Skeletal muscle satellite cell (primary cell): ENCODE measurements around the gene TMEM233.

Experiments used
- H3K27me3 ChIP-seq: 2 replicates; pipeline ENCODE4 v1.7.0; 2013; ENCODE audit warnings: low read length; ENCODE audit not compliant: control insufficient read depth, insufficient read depth
- H3K36me3 ChIP-seq: 2 replicates; pipeline ENCODE4 v1.7.0; 2013; ENCODE audit warnings: mild to moderate bottlenecking, control low read depth, low read length; ENCODE audit not compliant: insufficient read depth
- H3K4me1 ChIP-seq: 2 replicates; pipeline ENCODE4 v1.7.0; 2013; ENCODE audit warnings: low read length; ENCODE audit not compliant: control insufficient read depth, insufficient read depth
- H3K4me2 ChIP-seq: 2 replicates; pipeline ENCODE4 v1.7.0; 2013; ENCODE audit warnings: mild to moderate bottlenecking, low read length
- H3K4me3 ChIP-seq: 2 replicates; pipeline ENCODE4 v1.7.0; 2013; ENCODE audit warnings: low read length
- H3K9ac ChIP-seq: 2 replicates; pipeline ENCODE4 v1.7.0; 2013; ENCODE audit warnings: mild to moderate bottlenecking, low read depth, low read length, moderate library complexity
- H3K9me3 ChIP-seq: replicated peaks from 2 replicates; pipeline ENCODE4 v1.7.0; 2013; ENCODE audit warnings: mild to moderate bottlenecking, control low read depth, low read length

TMEM233 gene

DNA sequence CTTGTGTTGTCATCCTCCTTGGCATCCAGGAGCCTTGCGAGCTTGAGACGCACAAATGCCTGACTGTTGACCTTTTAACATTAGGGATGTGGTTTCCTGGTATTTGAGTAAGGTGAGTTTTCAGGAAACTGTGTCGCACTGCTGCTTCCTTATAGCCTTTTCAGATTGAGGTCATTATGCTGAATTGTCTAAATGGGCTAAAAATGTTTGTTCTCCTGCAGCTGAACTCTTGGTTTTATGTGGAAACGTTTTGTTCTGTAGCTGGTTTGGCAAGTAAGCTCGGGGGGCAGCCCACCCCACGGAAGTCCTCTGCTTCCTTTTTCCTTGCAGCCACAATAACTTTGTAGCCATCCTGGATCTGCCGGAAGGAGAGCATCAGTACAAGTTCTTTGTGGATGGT is 80.1 kb downstream of the TMEM233 start:
- Histone ChIP-seq H3K27me3 (no peaks in the 10 kb centered on the region), H3K9ac (no peak overlapping the region), H3K36me3 (peaks cover 71% of the 10 kb centered on the region), H3K9me3 (no peaks in the 10 kb centered on the region), H3K4me1 (peaks cover 11% of the 10 kb centered on the region), H3K4me2 (no peak overlapping the region), H3K4me3 (no peak overlapping the region)

DNA sequence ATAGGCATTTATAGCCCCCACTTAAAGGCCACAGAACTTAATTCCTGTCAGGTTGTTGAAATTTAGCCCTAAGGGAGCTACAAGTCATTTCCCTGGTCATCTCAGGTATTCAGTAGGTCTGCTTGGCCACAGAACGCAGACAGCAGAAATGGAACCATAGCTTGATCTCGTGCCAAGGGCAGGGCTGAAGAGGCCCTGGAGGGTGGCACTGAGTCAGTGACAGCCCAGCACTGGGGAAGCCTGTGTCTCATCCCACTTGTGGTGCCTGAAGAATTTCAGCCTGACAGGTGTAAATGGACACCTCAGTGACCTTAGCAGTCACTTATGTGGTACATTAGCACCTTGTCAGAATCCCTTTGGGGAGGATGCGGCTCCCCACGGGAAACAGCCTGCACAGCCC is 81.0 kb downstream of the TMEM233 start:
- Histone ChIP-seq H3K36me3 (peaks cover 80% of the 10 kb centered on the region), H3K27me3 (no peaks in the 10 kb centered on the region), H3K4me3 (no peak overlapping the region), H3K4me2 (no peak overlapping the region), H3K9me3 (no peaks in the 10 kb centered on the region), H3K9ac (no peak overlapping the region), H3K4me1 (peaks cover 8% of the 10 kb centered on the region)

DNA sequence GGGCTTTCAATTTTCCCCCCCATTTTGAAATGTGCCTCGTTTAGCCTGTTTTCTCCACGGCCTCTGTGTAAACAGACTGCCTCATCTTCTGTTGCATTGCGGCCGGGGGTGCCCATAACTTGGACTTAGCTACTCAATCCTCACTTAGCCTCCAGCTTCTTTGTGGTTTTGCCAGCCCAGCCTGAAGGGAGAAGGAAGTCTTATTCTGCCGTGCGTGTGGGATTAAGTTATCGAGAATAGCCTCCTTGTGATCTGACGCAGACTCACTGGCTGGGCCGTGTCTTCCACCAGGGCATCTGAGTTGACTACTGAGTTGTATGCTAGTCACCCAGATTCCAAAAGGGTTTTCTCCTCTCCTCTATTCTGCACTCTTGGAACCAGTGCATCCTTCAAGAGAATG is 82.4 kb downstream of the TMEM233 start:
- peaks cover 87% of the 10 kb centered on the region for H3K36me3 ChIP-seq
- no peaks in the 10 kb centered on the region for H3K27me3 ChIP-seq
- H3K4me3 ChIP-seq: no peak overlapping the region
- no peaks in the 10 kb centered on the region for H3K9me3 ChIP-seq
- no peaks in the 10 kb centered on the region for H3K4me1 ChIP-seq
- H3K9ac ChIP-seq: no peak overlapping the region
- no peak overlapping the region for H3K4me2 ChIP-seq

DNA sequence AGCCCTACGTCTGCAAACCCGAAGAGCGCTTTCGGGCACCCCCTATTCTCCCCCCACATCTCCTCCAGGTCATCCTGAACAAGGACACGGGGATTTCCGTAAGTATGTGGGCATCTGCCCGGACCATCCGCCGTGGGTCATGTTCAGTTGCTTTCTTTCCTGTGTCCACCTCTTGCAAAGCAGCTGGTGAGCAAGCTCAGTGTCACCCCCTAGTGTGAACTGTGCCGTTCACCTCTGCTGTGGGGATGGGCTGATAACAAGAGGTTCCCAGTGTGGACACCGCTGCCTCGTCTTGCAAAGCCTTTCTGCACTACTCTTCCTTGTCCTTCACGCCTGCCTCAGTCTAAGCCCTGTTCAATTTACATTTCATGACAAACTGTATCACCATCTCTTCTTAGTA is 83.0 kb downstream of the TMEM233 start:
- Histone ChIP-seq H3K9ac (no peak overlapping the region), H3K4me2 (no peak overlapping the region), H3K9me3 (no peaks in the 10 kb centered on the region), H3K4me3 (no peak overlapping the region), H3K36me3 (peaks cover 92% of the 10 kb centered on the region), H3K4me1 (no peaks in the 10 kb centered on the region), H3K27me3 (no peaks in the 10 kb centered on the region)

DNA sequence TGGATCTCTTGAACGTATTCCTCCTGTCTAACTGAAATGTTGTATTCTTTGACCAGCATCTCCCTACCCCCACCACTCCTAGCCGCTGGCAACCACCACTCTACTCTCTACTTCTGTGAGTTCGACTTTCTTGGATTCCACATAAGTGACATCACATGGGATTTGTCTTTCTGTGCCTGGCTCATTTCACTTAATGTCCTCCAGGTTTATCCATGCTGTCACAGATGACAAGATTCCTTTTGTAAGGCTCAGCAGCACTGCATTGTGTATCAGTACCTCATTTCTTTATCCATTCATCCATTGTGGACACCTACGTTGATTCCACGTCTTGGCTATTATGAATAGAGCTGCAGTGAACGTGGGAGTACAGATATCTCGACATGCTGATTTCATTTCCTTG is 84.9 kb downstream of the TMEM233 start:
- H3K4me2 ChIP-seq: no peak overlapping the region
- no peaks in the 10 kb centered on the region for H3K9me3 ChIP-seq
- no peaks in the 10 kb centered on the region for H3K27me3 ChIP-seq
- H3K4me3 ChIP-seq: no peak overlapping the region
- H3K9ac ChIP-seq: no peak overlapping the region
- peaks cover 86% of the 10 kb centered on the region for H3K36me3 ChIP-seq
- H3K4me1 ChIP-seq: peaks cover 8% of the 10 kb centered on the region

DNA sequence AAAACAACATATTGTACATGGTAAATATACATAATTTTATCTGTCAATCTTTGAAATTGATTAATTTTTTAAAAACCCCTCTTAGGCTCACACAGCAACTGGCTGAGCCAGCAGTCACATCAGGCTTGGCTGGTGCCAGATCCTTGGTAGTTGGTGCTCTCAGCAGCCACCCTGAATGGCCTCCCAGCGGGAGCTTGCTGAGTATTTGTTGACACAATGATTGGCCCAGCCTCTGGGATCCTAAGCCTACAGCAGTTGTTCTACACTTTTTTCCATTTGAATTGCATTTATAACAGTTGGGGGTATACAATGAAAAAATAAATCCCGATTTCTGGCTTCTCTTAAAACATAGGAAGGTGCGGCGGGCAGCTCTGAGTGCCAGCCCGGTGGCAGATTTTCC is 85.5 kb downstream of the TMEM233 start:
- peaks cover 15% of the 10 kb centered on the region for H3K4me1 ChIP-seq
- no peaks in the 10 kb centered on the region for H3K27me3 ChIP-seq
- no peaks in the 10 kb centered on the region for H3K9me3 ChIP-seq
- peaks cover 80% of the 10 kb centered on the region for H3K36me3 ChIP-seq
- H3K4me2 ChIP-seq: no peak overlapping the region
- no peak overlapping the region for H3K9ac ChIP-seq
- H3K4me3 ChIP-seq: no peak overlapping the region

DNA sequence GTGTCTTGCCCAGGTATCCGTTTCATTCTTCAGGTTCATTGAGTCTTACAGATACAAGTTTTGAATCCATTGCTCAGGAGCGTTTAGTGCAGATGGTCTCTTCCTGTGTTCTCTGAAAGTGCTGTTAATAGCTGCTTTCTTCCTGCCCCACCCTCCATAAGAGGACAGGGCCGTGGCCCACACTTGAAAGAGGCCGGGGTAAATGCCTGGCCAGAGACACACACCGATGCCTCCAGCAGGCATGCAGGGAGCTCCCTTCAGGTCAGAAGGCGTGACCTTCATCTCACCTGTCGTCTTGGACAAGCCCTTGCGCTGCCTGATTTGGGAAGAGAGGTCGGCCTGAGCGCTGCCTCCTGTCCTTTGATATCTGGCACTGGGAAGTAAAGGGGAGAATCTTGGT is 85.9 kb downstream of the TMEM233 start:
- H3K27me3 ChIP-seq: no peaks in the 10 kb centered on the region
- peaks cover 17% of the 10 kb centered on the region for H3K4me1 ChIP-seq
- no peak overlapping the region for H3K4me3 ChIP-seq
- no peak overlapping the region for H3K4me2 ChIP-seq
- no peak overlapping the region for H3K9ac ChIP-seq
- H3K36me3 ChIP-seq: peaks cover 76% of the 10 kb centered on the region
- H3K9me3 ChIP-seq: no peaks in the 10 kb centered on the region

DNA sequence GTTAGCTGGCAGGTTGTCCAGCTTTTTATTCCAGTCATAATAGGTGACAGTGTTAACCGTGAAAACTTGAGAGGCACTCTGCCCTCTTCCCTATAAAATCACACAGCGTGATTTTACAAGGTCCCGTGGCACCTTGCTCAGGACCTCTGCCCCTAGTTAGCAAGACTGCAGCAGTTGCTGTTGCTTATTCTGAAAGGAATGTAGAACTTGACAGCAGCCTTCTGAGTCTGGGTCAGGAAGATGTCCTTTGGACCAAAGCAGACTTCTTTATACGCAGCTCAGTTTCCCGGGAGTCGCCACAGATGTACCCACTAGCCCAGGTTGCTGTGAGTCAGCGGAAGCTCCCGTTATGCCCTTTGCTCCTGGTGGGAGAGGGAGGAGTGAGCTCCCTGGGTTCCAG is 87.5 kb downstream of the TMEM233 start:
- Histone ChIP-seq H3K4me2 (no peak overlapping the region), H3K9ac (no peak overlapping the region), H3K27me3 (no peaks in the 10 kb centered on the region), H3K9me3 (no peaks in the 10 kb centered on the region), H3K36me3 (peaks cover 61% of the 10 kb centered on the region), H3K4me3 (no peak overlapping the region), H3K4me1 (peaks cover 22% of the 10 kb centered on the region)

DNA sequence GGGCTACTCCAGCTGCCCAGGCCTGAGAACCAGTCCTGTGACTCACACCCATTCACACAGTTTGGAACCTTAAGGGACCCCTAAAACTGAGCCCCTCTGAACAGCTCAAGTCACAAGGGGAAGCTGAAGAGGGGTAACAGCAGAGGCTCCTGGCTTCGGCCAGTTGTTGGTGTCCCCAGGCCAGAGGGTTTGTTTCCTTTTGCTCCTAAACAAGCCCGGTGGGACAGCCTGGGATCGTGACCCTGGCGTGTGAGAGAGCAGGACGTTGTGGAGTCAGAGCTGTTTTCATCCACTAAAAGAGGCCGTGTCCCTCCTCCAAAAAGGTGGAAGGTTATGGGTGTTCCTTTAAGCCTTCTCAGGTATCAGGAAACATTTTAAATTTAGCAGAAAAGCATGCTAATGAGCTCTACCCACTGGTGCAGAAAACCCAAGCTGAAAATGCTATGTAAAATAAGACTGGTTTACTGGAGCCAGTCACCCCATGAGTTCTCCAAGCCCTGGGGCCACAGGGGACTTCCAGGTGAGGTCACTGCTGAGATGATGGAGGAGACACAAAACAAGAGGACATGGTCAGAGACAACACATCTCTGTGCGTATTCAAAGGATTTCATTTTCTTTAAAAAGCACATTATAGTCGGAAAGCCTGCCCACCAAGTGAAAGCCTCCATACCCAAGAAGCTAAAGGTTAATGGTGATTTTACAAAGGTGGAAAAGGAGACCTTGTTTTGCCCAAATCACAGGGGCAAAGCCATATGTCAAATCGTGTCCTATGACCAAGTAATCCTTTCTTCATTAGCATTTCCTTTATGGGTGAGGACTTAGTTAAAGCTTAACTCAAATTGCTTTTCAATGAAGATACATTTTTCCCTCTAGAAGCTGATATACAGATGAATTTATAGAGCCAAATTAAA is 88.4 kb downstream of the TMEM233 start:
- Histone ChIP-seq H3K4me2 (no peak overlapping the region), H3K36me3 (peaks cover 57% of the 10 kb centered on the region), H3K9ac (no peak overlapping the region), H3K9me3 (no peaks in the 10 kb centered on the region), H3K4me1 (peaks cover 22% of the 10 kb centered on the region), H3K27me3 (no peaks in the 10 kb centered on the region), H3K4me3 (no peak overlapping the region)

DNA sequence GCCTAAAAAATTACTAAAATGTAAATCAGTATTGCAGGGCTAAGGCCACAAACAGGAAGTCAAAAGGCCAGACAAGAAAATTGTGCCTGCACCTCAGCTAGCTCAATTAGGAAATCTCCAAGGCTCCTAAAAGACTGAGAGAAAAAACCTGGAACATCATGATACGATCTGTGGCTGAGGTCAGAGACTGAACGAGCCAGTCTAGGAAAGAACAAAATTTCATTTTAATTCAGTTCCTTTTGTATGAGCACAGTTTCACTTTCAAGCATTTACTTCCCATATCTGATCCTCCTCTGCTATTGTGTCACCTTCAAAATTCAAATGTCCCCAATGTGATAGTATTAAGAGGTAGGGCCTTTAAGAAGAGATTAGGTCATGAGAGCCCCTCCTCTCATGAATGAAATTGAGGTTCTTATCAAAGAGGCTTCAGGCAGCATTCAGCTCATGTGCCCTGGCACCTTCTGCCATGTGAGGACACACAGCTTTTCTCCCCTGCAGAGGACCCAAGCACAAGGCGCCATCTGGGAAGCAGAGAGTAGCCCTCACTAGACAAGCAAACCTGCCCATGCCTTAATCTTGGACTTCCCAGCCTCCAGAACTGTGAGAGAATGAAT is 89.2 kb downstream of the TMEM233 start:
- H3K4me3 ChIP-seq: no peak overlapping the region
- H3K36me3 ChIP-seq: peaks cover 57% of the 10 kb centered on the region
- no peaks in the 10 kb centered on the region for H3K27me3 ChIP-seq
- H3K9me3 ChIP-seq: no peaks in the 10 kb centered on the region
- peaks cover 22% of the 10 kb centered on the region for H3K4me1 ChIP-seq
- H3K9ac ChIP-seq: no peak overlapping the region
- H3K4me2 ChIP-seq: no peak overlapping the region

DNA sequence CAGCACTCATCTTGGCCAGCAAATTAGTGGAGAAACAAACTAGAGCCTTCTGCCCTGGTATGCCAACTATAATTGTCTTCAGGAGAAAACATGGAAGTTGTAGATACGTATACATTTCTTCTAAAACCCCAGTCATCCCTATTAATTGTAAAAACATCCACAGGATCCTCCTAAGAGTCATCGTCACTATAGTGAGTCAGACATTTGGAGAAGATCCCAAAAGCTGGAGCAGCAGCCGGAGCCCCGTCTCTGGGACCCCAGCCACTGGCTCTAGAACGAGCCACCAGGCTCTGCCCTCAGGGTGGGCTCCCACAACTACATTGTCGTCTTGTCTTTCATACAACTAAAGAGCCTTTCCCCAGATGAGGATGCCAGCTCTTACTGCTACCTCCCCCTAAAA is 89.8 kb downstream of the TMEM233 start:
- Histone ChIP-seq H3K4me1 (peaks cover 22% of the 10 kb centered on the region), H3K4me2 (no peak overlapping the region), H3K4me3 (no peak overlapping the region), H3K36me3 (peaks cover 52% of the 10 kb centered on the region), H3K27me3 (no peaks in the 10 kb centered on the region), H3K9ac (no peak overlapping the region), H3K9me3 (no peaks in the 10 kb centered on the region)

DNA sequence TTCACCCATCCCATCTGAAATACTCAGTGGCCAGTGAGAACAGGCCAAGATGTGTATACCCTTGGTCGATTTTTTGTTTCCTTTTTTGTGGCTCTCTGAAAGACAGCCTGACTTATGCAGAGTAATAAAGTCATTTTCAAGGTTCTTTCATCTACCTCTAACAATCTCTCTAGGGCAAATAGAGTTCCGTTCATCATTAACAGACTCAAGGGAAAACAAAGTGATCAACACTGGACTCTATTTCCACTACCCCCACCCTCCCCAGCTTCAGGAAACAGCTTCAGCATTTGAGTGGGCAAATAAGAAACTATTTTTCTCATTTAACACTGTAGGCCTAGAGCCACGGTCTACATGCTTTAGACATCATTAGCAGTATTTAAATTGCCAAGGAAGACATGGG is 90.2 kb downstream of the TMEM233 start:
- Histone ChIP-seq H3K9me3 (no peaks in the 10 kb centered on the region), H3K4me2 (no peak overlapping the region), H3K4me1 (peaks cover 22% of the 10 kb centered on the region), H3K9ac (no peak overlapping the region), H3K36me3 (peaks cover 49% of the 10 kb centered on the region), H3K27me3 (no peaks in the 10 kb centered on the region), H3K4me3 (no peak overlapping the region)
